ENCODE data around the gene ACTR10. TPM values are rescaled to one million over a fixed set of nuclear protein-coding genes. Genes with fewer than 3 reads are reported as not detected.

ACTR10 gene
- total RNA-seq, 1 donor from 2014 or later: 92.8 TPM

DNA sequence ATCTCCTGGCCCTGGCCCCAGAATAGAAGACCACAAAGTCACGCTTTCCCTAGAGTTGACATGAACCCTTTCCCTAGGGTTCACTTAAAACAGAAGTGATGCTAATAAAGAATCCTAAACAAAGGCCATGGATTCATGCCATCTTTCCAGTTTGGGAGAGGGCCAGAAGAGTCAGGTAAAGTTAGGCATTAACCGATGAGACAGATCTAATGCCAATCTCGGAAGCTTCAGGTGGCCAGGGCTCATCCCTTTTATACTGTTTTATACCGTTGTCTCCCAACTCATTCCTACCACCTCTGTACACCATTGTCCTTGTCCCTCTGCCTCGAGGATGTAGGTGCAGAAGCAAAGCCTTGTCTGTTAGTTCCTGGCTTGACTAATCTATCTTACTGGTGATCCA lies 22.8 kb upstream of the ACTR10 start:
- Mint-ChIP-seq H3K27me3 (ENCODE audit: low read depth) (peaks cover 4% of the 10 kb centered on the region), H3K9me3 (ENCODE audit: low read depth) (no peaks in the 10 kb centered on the region), H3K4me3 (ENCODE audit: unreplicated experiment) (no peak overlapping the region), H3K27ac (ENCODE audit: unreplicated experiment) (no peak overlapping the region), H3K4me1 (ENCODE audit: low read depth) (no peaks in the 10 kb centered on the region), H3K36me3 (ENCODE audit: low read depth) (no peaks in the 10 kb centered on the region)
- no peak for DNase-seq (ENCODE audit: low spot score)
- TF ChIP-seq, protein P1, sequence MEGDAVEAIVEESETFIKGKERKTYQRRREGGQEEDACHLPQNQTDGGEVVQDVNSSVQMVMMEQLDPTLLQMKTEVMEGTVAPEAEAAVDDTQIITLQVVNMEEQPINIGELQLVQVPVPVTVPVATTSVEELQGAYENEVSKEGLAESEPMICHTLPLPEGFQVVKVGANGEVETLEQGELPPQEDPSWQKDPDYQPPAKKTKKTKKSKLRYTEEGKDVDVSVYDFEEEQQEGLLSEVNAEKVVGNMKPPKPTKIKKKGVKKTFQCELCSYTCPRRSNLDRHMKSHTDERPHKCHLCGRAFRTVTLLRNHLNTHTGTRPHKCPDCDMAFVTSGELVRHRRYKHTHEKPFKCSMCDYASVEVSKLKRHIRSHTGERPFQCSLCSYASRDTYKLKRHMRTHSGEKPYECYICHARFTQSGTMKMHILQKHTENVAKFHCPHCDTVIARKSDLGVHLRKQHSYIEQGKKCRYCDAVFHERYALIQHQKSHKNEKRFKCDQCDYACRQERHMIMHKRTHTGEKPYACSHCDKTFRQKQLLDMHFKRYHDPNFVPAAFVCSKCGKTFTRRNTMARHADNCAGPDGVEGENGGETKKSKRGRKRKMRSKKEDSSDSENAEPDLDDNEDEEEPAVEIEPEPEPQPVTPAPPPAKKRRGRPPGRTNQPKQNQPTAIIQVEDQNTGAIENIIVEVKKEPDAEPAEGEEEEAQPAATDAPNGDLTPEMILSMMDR (IDR thresholded peaks at IDR 0.05): no peak

GRCh38 chr14:58189176-58189575 lies 10.8 kb upstream of the ACTR10 start:
- no peaks in the 10 kb centered on the region for H3K4me1 Mint-ChIP-seq (ENCODE audit: low read depth)
- TF ChIP-seq, protein P1 (IDR thresholded peaks at IDR 0.05): no peak
- H3K4me3 Mint-ChIP-seq (ENCODE audit: unreplicated experiment): no peak overlapping the region
- H3K27ac Mint-ChIP-seq (ENCODE audit: unreplicated experiment): no peak overlapping the region
- no peaks in the 10 kb centered on the region for H3K36me3 Mint-ChIP-seq (ENCODE audit: low read depth)
- DNase-seq (ENCODE audit: low spot score): no peak
- H3K27me3 Mint-ChIP-seq (ENCODE audit: low read depth): peaks cover 2% of the 10 kb centered on the region
- no peaks in the 10 kb centered on the region for H3K9me3 Mint-ChIP-seq (ENCODE audit: low read depth)

DNA sequence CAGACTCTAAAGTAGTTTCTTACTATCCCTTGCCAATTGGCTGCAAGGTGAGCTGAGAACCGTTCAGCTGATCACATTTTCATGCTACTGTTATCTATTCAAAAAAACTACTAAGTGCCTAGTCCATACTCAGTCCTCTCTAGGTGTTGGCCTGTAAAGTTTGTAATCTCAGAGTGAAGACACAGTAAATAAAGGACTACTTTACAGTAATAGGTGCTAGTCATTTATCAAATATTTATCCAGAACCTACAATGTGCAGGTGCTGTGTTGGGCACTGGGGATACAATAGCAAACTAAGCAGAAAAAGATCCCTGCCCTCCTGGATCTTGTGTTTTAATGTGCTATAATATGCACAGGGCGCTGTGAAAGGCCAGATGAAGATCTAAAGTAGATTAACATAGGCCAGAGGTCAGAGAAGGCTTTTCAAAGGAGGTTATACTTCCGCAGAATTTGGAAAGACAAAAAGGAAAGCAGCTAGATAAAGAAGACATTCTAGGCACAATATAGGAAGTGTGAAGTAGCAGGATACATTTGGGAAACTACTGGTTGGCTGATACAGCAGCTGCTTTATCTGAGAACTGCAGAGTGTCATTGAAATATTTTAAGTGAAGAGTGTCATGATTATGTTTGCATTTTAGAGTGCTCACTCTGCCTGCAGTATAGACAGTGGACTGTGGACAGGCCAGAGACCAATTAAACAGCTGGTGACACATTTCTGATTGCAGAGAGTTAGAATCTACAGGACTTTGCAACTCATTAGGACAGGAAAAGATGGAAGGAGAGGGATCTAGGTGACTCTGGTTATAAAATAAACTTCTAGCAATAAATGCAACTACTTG lies 8.0 kb upstream of the ACTR10 start:
- Mint-ChIP-seq H3K27ac (ENCODE audit: unreplicated experiment) (no peak overlapping the region), H3K9me3 (ENCODE audit: low read depth) (no peaks in the 10 kb centered on the region), H3K36me3 (ENCODE audit: low read depth) (no peaks in the 10 kb centered on the region), H3K4me1 (ENCODE audit: low read depth) (no peaks in the 10 kb centered on the region), H3K4me3 (ENCODE audit: unreplicated experiment) (no peak overlapping the region), H3K27me3 (ENCODE audit: low read depth) (peaks cover 2% of the 10 kb centered on the region)
- no peak for DNase-seq (ENCODE audit: low spot score)
- TF ChIP-seq, protein P1 (IDR thresholded peaks at IDR 0.05): no peak

DNA sequence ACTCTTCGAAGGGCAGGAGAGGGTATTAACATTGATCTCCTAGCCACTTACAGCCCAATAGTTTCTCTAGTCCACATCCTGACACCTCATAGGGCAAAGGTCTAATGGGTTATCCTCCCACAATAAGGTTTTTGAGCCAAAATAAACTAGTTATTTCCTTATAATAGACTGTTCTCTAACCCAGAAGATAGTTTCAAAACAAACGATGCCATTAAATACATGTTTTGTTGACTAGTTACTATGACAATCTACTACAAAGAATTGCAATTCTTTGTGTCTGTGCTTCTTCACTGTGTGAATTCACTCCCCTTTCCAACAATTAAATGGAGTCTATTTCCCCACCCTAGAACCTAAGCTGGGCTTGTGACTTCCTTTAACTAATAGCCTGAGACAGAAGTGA lies 6.4 kb upstream of the ACTR10 start:
- Mint-ChIP-seq H3K4me1 (ENCODE audit: low read depth) (no peaks in the 10 kb centered on the region), H3K27ac (ENCODE audit: unreplicated experiment) (no peak overlapping the region), H3K4me3 (ENCODE audit: unreplicated experiment) (no peak overlapping the region), H3K36me3 (ENCODE audit: low read depth) (no peaks in the 10 kb centered on the region), H3K9me3 (ENCODE audit: low read depth) (no peaks in the 10 kb centered on the region), H3K27me3 (ENCODE audit: low read depth) (peaks cover 2% of the 10 kb centered on the region)
- DNase-seq (ENCODE audit: low spot score): no peak
- TF ChIP-seq, protein P1 (IDR thresholded peaks at IDR 0.05): no peak

GRCh38 chr14:58196198-58196597 lies 3.8 kb upstream of the ACTR10 start:
- TF ChIP-seq, protein P1 (IDR thresholded peaks at IDR 0.05): no peak
- H3K4me3 Mint-ChIP-seq (ENCODE audit: unreplicated experiment): no peak overlapping the region
- no peaks in the 10 kb centered on the region for H3K36me3 Mint-ChIP-seq (ENCODE audit: low read depth)
- H3K9me3 Mint-ChIP-seq (ENCODE audit: low read depth): no peaks in the 10 kb centered on the region
- H3K27ac Mint-ChIP-seq (ENCODE audit: unreplicated experiment): no peak overlapping the region
- H3K4me1 Mint-ChIP-seq (ENCODE audit: low read depth): peaks cover 15% of the 10 kb centered on the region
- DNase-seq (ENCODE audit: low spot score): no peak
- H3K27me3 Mint-ChIP-seq (ENCODE audit: low read depth): peaks cover 2% of the 10 kb centered on the region
